ENCODE results near the gene CAPN14. TPM values are rescaled to one million over a fixed set of nuclear protein-coding genes. Genes with fewer than 3 reads are reported as not detected.

The CAPN14 gene
- total and polyA plus RNA-seq, 4 donors = 0.05 to 0.08 TPM; not detected in 2

GRCh38 chr2:31202041-31202440 is 15.3 kb downstream of the CAPN14 start:
- TF ChIP-seq HNF4A (conservative IDR thresholded peaks at IDR 0.05) (no peak), GABPA (IDR thresholded peaks at IDR 0.05 in 1 of 2, conservative IDR thresholded peaks at IDR 0.05 in 1 of 2) (no peak), REST (IDR thresholded peaks at IDR 0.05) (no peak), TAF1 (conservative IDR thresholded peaks at IDR 0.05) (no peak), FOXA2 (IDR thresholded peaks at IDR 0.05) (no peak), RXRA (IDR thresholded peaks at IDR 0.05) (no peak), MAX (IDR thresholded peaks at IDR 0.05) (no peak), SP1 (IDR thresholded peaks at IDR 0.05) (no peak), YY1 (IDR thresholded peaks at IDR 0.05) (no peak), EGR1 (IDR thresholded peaks at IDR 0.05; ENCODE audit: low read depth in 2 of 2) (no peak), FOXA1 (IDR thresholded peaks at IDR 0.05) (no peak), JUND (IDR thresholded peaks at IDR 0.05) (no peak), NR2F2 (IDR thresholded peaks at IDR 0.05) (no peak), HNF4G (IDR thresholded peaks at IDR 0.05) (no peak)
- TF ChIP-seq, protein P1, sequence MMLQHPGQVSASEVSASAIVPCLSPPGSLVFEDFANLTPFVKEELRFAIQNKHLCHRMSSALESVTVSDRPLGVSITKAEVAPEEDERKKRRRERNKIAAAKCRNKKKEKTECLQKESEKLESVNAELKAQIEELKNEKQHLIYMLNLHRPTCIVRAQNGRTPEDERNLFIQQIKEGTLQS (IDR thresholded peaks at IDR 0.05) = no peak
- DNase-seq (ENCODE audit: low spot score) = no peak
- H3K36me3 ChIP-seq (ENCODE audit: control insufficient read depth in 4 of 4, insufficient read depth in 3 of 4, low read depth in 1 of 4, low read length in 3 of 4) = no peaks in the 10 kb centered on the region
- no peaks in the 10 kb centered on the region for H3K4me1 ChIP-seq (ENCODE audit: control insufficient read depth in 4 of 4, insufficient read depth in 4 of 4, low read length in 3 of 4)
- no peaks in the 10 kb centered on the region for H3K27me3 ChIP-seq (ENCODE audit: control insufficient read depth in 4 of 4, insufficient read depth in 4 of 4, low read length in 3 of 4)
- H3K27ac ChIP-seq (ENCODE audit: low read depth in 1 of 2, low read length in 2 of 2) = no peak overlapping the region
- no peak overlapping the region for H3K4me3 ChIP-seq (ENCODE audit: low read depth in 1 of 3, low read length in 3 of 3)
- H3K9ac ChIP-seq (ENCODE audit: low read depth in 1 of 2, low read length in 2 of 2) = no peak overlapping the region
- H3K9me3 ChIP-seq (ENCODE audit: control insufficient read depth in 4 of 4, low read length in 3 of 4) = no peaks in the 10 kb centered on the region
- 84% methylated on average over 5 of the region's 5 CpGs for WGBS

GRCh38 chr2:31200972-31201371 is 16.3 kb downstream of the CAPN14 start:
- Histone ChIP-seq H3K9me3 (ENCODE audit: control insufficient read depth in 4 of 4, low read length in 3 of 4) (no peaks in the 10 kb centered on the region), H3K4me3 (ENCODE audit: low read depth in 1 of 3, low read length in 3 of 3) (no peak overlapping the region), H3K27me3 (ENCODE audit: control insufficient read depth in 4 of 4, insufficient read depth in 4 of 4, low read length in 3 of 4) (no peaks in the 10 kb centered on the region), H3K4me1 (ENCODE audit: control insufficient read depth in 4 of 4, insufficient read depth in 4 of 4, low read length in 3 of 4) (no peaks in the 10 kb centered on the region), H3K36me3 (ENCODE audit: control insufficient read depth in 4 of 4, insufficient read depth in 3 of 4, low read depth in 1 of 4, low read length in 3 of 4) (no peaks in the 10 kb centered on the region), H3K9ac (ENCODE audit: low read depth in 1 of 2, low read length in 2 of 2) (no peak overlapping the region), H3K27ac (ENCODE audit: low read depth in 1 of 2, low read length in 2 of 2) (no peak overlapping the region)
- DNase-seq (ENCODE audit: low spot score) = no peak
- 89% methylated on average over 9 of the region's 9 CpGs for WGBS
- TF ChIP-seq HNF4G (IDR thresholded peaks at IDR 0.05) (no peak), FOXA2 (IDR thresholded peaks at IDR 0.05) (no peak)

- Histone ChIP-seq H3K9me3 (ENCODE audit: control insufficient read depth in 4 of 4, low read length in 3 of 4) (no peaks in the 10 kb centered on the region), H3K27ac (ENCODE audit: low read depth in 1 of 2, low read length in 2 of 2) (no peak overlapping the region), H3K4me1 (ENCODE audit: control insufficient read depth in 4 of 4, insufficient read depth in 4 of 4, low read length in 3 of 4) (no peaks in the 10 kb centered on the region), H3K27me3 (ENCODE audit: control insufficient read depth in 4 of 4, insufficient read depth in 4 of 4, low read length in 3 of 4) (no peaks in the 10 kb centered on the region), H3K36me3 (ENCODE audit: control insufficient read depth in 4 of 4, insufficient read depth in 3 of 4, low read depth in 1 of 4, low read length in 3 of 4) (no peaks in the 10 kb centered on the region), H3K4me3 (ENCODE audit: low read depth in 1 of 3, low read length in 3 of 3) (no peak overlapping the region), H3K9ac (ENCODE audit: low read depth in 1 of 2, low read length in 2 of 2) (no peak overlapping the region)
- TF ChIP-seq GABPA (IDR thresholded peaks at IDR 0.05 in 1 of 2, conservative IDR thresholded peaks at IDR 0.05 in 1 of 2) (no peak), YY1 (IDR thresholded peaks at IDR 0.05) (no peak), SP1 (IDR thresholded peaks at IDR 0.05) (no peak), EGR1 (IDR thresholded peaks at IDR 0.05; ENCODE audit: low read depth in 2 of 2) (no peak), FOXA1 (IDR thresholded peaks at IDR 0.05) (no peak), REST (IDR thresholded peaks at IDR 0.05) (no peak), MAX (IDR thresholded peaks at IDR 0.05) (no peak), JUND (IDR thresholded peaks at IDR 0.05) (no peak), RXRA (IDR thresholded peaks at IDR 0.05) (no peak), HNF4G (IDR thresholded peaks at IDR 0.05) (no peak), HNF4A (conservative IDR thresholded peaks at IDR 0.05) (no peak)
- TF ChIP-seq, protein P2, sequence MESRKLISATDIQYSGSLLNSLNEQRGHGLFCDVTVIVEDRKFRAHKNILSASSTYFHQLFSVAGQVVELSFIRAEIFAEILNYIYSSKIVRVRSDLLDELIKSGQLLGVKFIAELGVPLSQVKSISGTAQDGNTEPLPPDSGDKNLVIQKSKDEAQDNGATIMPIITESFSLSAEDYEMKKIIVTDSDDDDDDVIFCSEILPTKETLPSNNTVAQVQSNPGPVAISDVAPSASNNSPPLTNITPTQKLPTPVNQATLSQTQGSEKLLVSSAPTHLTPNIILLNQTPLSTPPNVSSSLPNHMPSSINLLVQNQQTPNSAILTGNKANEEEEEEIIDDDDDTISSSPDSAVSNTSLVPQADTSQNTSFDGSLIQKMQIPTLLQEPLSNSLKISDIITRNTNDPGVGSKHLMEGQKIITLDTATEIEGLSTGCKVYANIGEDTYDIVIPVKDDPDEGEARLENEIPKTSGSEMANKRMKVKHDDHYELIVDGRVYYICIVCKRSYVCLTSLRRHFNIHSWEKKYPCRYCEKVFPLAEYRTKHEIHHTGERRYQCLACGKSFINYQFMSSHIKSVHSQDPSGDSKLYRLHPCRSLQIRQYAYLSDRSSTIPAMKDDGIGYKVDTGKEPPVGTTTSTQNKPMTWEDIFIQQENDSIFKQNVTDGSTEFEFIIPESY (IDR thresholded peaks at IDR 0.05) = no peak
- WGBS = 82% methylated on average over 4 of the region's 4 CpGs
- DNase-seq (ENCODE audit: low spot score) = no peak
Observed at GRCh38 chr2:31199206-31199605, 18.1 kb downstream of the CAPN14 start.

Data from liver (tissue), 9 donors.